Activated gamma-delta T cell (primary cell): Measurements from ENCODE around the gene LRRTM2.

Source experiments
- DNase-seq: peaks from one replicate; lab custom pipeline; 2025; lab: John Stamatoyannopoulos, UW

Gene LRRTM2

DNA sequence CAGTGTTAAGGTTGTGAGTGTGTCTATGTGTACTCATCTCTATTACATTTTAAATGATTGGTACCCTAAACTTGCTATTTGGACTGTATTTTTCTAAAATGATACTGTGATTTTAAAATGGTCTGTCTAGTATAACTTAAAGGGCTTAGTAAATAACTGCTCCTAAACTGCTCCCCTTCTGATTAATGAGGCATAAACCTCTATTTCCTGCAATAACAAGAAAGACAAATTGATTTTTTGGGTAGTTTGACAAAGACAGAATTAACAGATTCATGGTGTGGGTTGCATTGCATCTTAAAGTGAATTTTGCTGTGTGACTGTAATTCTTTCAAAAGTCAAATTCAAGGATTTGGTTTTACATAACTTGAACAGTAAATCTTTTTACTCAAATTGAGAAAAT is 8.1 kb upstream of the LRRTM2 start:
- no peak for DNase-seq

DNA sequence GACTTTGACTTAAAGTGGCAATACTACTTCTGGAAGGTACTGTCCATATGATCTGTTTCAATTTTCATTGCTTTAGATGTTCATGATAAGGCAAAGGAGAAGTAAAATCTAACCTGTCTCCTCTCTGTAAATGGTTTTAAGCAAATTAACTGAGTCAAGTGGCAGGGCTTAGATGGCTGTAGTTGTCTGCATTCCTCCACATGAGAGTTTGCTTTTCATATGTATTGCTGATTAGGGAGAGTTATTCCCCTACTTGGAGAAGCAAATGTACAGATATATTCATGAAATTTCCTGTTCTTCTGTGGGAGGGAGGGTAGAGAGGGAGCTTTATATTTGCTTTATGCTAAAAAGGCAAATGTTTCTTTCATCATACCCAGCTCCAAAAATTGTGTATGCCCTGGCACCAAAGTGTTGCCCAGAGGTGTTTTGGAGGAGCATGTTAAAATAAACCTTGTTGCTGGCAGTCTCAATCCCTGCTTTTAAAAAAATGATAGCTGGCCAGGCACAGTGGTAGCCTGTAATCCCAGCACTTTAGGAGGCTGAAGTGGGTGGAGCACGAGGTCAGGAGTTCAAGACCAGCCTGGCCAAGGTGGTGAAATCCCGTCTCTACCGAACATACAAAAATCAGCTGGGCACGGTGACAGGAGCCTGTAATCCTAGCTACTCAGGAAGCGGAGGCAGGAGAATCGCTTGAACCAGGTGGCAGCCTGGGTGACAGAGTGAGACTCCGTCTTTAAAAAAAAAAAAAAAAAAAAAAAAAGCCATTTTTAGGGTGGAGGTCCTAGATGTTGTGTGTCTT is 3.5 kb upstream of the LRRTM2 start:
- no peak for DNase-seq

DNA sequence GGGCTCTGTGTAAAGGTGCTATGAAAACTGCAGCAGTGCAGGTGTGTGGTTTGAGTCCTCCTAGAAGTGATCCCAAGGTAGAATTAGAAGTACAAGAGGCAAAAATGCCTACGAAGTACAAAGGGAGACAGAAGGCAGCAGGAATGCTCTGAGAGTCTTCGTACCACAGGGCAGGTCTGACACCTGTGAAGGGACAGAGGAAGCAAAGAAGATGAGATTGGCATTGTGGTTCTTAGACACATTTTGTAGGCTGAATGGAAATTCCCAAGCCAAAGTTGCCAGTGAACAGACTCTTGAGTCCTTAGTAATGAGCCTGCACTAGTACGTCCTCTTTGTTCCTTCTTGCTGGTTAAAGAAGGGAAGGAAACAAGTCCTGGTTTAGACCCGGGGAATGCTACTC is 1.7 kb upstream of the LRRTM2 start:
- no peak for DNase-seq

DNA sequence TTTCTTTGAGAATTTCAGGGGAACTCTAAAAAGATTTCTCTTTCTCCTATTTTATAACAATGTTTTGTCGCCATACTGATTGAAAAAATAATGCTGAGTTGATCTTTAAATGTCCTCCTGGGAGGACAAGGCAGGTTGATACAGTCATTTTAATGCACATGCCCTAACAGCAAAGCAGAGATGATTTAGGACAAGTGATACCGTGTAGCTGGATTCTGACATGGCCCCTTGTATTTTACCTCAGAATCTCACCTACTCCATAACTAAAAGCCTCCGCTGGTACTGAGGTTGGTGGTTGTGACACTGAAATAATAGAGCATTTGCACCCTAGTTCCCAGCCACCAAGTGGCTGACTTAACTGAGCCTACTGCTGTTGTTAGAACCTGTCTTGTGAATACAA is 811 bp upstream of the LRRTM2 start:
- no peak for DNase-seq

DNA sequence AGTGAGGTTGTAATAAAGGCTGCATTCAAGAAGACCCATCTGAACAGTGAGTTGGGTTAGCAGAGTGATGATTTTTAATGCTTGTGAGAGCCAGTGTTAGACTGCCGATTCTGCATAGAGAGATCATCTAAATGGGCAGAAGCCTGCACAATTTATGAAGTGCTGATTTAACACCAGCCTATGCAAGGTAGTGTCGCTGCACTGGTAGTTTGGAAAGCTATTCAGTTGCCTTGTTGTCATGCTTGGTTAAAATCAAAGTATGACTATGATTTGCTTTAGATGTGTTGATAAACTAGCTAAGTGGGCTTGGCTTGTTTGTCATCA is 379 bp upstream of the LRRTM2 start:
- no peak for DNase-seq

DNA sequence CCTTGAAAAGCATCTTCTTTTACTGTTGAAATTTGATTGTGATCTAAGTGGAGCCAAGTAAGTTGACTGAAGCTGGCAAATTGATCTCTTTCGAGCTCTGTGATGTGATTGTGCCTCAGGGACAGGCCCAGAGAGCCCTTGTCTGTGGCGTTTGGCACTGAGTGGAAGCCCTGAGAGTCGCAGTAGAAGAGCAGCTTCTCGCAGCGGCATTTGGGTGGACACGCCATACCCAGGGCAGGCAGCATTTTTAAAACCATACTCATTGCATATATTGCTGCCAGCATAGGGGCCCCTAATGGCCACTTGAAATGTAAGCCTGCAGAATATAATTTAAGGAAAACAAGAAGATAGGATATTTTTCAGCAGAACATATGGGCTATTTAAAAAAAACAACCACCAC is 894 bp downstream of the LRRTM2 start:
- DNase-seq, result no peak

DNA sequence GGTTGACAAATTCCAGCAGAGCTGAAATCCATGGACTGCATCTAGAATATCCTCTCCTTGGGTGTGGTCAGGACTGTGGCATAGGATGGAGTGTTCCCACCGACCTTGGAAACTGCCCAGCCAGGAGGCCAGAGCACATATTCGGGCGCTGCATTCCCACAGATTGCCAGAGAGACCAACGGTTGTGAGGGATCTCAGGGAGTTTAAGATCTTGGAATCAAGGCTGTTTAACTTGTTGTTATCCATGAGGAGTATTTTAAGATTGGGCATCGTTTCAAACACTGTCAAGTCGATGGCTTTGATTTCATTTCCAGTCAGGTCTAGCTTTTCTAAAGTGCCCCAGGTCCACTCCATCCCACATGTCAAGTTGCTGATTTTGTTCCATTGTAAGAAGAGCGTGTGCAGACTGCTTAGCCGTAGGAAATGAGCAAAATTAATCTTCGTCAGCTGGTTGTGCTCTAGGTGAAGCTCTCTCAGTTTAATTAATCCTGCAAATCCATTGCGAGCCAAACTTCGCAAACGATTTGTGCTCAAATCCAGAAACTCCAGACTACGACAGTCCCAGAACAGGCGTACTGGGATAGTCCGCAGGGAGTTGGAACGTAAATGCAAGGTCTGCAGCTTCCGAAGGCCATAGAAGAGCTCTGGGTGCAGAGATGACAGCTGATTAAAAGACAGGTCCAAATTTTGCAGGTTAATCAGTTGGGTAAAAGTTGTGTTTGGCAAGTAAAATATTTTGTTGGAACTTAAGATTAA is 1.5 kb downstream of the LRRTM2 start:
- DNase-seq, result no peak

DNA sequence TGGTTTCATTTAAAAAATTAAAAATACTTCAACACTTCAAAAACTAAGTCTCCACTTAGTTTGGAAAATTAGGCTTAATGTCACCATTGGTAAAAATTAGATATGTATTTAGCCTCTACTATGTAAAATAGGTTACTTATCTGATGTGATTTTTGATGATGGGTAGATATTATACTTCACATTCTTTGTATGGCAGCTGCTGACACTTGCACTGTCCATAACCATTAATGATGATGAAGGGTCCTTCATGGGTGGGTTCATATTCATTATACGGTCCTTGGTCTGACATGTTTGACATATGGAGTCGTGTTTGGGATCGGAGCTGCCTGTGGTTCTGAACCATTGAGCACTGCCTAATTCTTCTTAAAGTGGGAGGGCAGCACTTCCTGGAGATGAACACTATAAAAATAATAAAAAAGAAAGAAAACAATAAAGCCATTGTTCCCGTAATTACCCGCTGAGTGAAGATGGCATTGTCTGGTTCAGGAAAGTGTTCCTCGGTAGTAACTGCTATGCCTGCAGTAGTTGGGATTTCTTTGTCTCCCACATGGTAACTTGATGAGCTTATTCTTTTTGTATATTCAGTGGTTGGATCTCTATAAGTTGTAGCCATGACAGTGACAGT is 2.2 kb downstream of the LRRTM2 start:
- no peak for DNase-seq

DNA sequence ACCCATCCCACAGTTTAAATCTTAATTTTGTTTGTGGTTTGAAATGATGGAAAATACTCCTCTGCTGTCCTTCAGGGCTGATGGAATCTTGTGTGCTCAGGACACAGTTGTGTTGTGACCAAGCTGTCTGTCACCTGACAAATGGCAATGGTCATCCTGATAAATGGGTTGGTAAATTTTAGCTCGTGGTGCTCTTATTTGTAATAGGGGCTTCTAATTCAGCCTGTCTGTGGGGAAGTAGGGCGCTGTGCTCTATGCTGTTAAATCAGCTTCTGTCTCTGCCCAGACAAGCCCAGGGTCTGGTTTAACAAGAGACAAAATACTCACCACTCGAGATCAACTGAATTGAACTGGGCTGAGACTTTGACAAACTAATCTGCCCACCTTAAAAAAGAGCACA is 4.5 kb downstream of the LRRTM2 start:
- no peak for DNase-seq

DNA sequence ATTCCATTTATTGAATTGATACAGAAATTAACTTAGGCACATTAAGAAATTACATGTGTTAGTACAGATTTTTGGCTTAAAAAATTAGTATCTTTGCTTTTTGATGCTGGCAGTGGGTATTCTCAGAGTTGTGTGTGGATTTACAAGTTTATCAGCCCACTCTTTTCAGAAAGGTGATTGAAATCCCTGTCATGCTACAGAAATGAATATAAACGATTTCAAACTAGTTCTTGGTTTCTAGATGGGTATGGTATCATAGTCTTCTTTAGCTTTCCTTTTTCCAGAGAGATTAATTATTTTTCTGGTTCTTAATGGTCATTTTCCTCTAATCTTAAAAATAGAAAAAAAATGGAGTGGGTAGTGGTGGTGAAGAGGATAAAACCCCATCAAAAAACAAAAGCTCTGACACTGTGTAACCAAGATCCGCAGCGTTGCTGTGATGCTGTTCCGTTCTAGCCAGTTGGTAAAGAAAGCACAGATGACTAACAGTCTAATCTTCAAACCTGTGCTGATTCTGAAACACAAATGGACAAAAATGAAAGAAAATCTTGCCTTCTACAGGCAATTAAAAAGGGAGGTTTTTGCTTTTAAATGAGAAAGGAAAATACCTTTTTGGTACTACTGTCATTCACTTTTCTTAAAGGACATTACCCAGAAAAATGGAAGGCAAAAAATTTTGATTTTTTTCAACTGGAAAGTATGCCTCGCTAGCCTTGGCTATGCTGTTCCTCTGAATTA is 5.2 kb downstream of the LRRTM2 start:
- no peak for DNase-seq

DNA sequence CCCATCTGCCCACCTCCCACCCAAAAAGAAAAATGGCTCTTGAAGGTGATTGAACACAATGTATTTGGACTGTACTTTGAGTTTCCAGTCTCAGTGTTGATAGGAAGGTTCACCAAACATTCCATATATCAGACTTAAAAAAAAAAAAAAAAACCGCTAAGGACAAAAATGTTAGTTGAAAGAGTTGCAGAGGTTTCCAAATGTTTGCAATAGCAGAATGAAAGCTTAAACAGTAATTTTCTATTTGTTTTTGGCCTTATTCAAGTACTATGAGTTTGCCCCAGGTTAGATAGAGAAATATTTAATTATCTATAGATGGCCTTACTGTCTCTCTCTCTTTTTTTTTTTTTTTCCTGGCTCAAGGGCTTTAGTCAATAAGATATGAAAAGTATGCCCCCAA is 6.1 kb downstream of the LRRTM2 start:
- DNase-seq, result no peak

DNA sequence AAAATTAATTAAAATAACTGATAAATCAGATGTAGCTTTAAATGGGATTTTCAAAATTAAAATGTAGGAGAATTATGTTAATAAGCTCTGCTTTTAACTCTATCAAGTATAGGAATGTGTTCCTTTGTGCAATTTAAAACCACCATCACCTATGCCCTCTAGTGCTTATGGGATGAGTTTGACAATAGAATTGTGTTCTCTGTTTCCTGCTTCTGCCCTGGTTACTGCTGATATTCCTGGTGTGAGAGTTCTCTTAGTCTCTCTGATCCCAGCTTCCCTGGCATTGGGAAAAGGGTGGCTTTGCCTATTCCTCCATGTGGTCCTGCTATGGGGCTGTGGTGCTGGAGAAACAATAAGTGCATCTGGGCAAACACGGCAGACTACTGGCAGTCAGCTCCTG is 8.1 kb downstream of the LRRTM2 start:
- no peak for DNase-seq

DNA sequence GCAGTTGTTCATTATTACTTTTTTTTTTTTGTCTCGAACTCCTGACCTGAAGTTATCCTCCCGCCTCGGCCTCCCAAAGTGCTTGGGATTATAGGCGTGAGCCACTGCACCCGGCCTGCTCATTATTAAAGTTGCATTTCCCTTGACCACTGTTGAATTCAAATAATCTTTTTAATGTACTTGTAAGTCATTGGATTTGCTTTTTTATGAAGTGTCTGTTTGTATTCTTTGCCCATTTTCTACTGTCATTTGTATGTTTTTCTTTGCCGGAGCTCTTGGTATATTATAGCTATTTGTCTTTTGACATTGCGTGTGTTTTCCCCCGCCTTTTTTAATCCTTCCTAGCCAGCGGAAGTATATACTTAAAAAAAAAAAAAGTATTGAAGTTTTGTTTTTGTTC is 22.0 kb downstream of the LRRTM2 start:
- DNase-seq, result no peak

DNA sequence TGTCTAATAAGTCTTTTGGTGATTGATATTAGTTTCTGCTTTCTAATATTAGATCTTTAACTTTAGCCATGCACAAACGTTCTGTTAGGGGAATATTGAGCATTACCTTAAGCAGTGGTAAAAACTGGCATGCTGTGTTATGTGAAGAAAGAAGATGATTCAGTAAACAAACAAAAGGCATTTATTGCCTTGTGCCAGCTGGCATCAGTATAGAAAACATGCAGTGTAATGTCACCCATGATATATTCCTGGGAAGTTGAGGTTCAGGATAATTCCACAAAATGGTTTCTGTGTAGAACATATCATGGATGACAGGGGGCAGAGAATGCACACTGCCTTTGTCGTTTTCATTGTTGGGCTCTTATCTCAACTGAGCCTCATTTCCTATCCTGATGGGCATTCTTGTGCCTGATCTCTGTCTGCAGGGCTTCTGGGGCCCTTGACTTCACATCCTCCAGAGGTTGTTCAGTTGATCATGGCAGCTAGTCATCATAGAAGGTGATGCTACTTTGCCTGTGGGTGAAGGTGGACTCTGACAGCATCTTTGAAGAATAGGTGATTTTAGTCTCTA is 24.2 kb downstream of the LRRTM2 start:
- no peak for DNase-seq

DNA sequence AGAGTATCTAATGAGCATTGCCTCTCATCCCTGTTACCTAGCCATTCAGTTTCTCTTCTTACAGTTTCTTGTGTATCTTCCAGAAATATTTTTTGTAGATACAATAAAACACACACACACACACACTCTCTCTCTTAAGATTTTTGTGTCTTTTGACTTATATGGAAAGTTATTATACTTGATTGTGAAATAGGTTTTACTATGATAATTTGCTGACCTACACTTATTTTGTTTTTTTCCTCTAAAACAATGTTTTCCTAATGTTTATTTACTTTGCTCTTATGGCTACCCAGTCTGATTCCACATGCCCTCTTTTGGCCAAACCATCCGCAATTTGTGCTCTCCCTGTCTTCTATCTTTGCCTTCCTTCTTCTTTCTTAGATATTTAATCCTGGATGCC is 25.3 kb downstream of the LRRTM2 start:
- no peak for DNase-seq

DNA sequence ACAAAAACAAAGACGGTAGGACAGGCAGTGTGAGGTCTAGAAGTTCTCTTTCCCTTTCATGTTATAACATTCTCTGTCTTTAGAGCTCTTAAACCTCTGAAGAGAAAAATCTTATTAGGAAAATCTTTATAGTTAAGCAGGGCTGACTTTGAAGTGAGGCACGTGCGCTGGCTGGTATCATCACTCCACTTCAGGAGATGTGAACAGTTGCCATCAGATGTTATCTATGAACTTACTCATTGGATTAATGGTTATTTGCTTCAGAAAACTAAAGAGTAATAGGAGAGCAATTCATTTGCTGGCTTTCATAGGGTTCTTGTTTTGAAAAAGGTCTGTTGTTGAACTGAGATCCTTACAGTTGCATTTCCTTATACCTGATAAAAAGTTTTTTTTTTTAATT is 25.7 kb downstream of the LRRTM2 start:
- DNase-seq, result no peak

DNA sequence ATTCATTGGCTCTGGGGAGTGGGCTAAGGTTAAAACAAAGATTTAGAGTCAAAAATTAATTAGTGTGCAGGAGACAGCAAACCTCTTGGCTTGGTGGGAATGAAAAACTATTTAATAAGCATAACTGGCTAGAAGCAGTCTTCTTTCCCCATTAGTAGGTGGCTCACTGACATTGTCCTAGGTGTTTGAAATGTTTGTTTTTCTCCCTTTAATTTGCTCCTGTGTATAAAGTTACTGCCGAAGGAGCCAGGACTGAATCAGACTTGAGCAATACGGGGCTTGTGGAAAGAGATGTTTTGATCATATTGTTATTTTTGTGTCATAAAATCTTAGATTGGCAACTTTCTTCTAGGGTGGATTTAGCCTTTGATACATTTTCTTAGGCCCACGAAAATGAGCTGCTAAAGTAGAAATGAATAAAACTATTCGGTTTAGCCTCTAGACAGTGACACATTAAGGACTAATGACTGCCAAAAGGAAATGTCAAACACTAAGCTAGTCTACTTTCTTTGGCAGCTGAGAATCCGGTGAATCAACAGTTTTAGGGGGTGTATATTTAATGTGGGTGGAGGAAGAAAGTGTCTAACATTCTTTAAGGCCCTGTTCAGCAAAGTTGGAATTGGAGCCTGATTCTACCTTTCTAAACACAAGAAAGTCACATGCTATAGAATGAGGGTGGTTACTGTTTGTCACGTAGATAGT is 30.2 kb downstream of the LRRTM2 start:
- DNase-seq, result no peak

DNA sequence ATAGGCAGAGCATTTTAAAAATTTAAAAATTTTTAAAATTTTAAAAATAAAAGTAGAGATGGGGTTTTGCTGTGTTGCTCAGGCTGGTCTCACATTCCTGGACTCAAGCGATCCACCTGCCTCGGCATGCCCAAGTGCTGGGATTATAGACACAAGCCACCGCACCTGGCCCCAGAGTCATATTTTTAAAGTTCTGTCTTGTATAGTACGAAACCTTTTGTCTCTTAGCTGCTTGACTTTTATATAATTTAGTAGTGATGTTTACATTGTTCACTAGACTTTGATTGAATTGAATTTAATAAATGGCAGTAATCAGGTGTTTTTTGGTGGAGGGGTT is 31.0 kb downstream of the LRRTM2 start:
- no peak for DNase-seq

DNA sequence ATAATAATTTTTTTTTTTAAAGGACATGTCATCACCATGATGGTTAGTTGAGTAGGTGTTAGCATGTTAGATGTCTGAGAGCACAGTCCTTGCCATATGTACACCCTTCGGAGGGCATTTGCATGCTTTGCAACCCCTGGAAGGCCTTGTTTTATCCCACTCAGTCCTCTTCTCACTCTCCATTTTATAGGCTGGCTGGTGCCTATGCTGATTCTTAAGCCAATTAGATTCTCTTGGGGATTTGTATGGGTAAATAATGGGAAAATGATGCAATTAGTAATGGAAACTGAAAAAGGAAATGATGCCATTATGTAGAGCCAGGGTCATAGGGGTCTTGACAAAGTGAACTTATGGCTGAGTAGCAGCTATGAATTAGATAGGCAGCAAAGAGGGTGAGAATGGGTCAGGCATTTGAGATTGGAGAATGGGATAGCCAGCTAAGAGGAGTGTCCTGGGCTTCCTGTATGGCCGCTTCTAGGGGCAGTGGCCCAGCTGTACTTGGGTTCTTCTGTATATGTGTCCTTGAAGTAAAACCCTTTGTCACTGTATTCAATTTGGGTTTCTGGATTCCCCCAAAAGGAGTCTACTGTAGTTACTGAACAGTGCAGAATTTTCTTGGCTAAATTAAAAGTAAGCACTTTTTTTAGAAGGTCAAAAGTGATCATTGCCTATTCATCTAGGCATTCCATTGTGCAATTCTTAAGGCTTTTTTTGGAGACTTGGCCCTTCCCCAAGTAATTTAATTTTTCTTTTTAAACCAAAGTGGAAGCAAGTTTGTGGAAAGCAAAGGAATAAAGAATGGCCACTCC is 31.6 kb downstream of the LRRTM2 start:
- DNase-seq, result no peak

DNA sequence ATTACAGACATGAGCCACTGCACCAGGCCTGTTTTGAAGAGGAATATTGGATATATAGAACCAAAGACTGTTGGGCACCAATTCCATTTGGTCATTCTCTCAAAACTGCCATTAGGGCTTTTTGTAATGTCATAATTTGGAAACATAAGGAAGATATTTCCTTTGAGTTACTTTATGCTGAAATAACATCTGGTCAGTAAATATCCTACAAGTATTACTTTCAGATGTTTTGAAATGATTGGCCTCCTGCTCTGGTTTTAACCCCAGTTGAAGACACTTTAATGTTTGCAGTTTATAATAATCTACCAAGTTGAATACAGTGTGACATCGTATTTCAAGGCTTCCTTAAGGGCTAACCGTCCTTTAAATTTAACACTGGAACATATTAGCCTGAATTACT is 33.6 kb downstream of the LRRTM2 start:
- DNase-seq, result no peak

DNA sequence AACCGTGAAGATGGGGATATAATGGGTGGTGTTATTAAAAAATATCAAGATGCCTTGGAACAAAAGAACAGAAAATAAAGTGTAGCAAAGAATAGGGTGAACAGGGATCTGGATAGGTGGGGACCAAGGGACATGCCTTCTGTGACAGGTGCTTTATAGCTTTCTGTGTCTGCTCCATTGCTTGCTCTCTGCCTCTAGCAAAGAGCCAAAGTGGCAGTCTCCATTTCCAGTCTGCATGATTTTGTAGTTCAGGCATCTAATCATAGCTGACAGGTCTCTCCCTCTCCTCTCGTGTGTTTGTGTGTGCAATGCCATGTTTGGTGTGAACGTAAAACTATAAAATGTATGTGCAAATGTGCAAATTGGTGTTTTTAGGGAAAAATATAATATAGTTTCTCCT is 35.0 kb downstream of the LRRTM2 start:
- DNase-seq, result no peak
